ENCODE results near the gene TRPM3. TPM values are rescaled to one million over a fixed set of nuclear protein-coding genes. Genes with fewer than 3 reads are reported as not detected.

Gene TRPM3
- total RNA-seq (under 1 TPM; 0.84 to 0.89 TPM), polyA plus RNA-seq (under 1 TPM; 0.07 to 0.50 TPM)

GRCh38 chr9:71121275-71122021, at the start of gene TRPM3:
TRPM3 (minus strand) TSS chr9:71121621; CDS start chr9:71121354, 267 bp downstream.
- Histone ChIP-seq H3K36me3 (ENCODE audit: control insufficient read depth in 4 of 4, insufficient read depth in 3 of 4, low read depth in 1 of 4, low read length in 3 of 4) (no peaks in the 10 kb centered on the region), H3K9ac (ENCODE audit: low read depth in 1 of 2, low read length in 2 of 2) (no peak within 1 kb of the TSS), H3K4me1 (ENCODE audit: control insufficient read depth in 4 of 4, insufficient read depth in 4 of 4, low read length in 3 of 4) (peaks cover 0 to 11% (median 7%) of the 10 kb centered on the region in 4 donors), H3K4me3 (ENCODE audit: low read depth in 1 of 3, low read length in 3 of 3) (peak within 1 kb of the TSS in 2 of 3 donors; percentile 15 to 37), H3K27me3 (ENCODE audit: control insufficient read depth in 4 of 4, insufficient read depth in 4 of 4, low read length in 3 of 4) (no peaks in the 10 kb centered on the region), H3K9me3 (ENCODE audit: control insufficient read depth in 4 of 4, low read length in 3 of 4) (no peaks in the 10 kb centered on the region), H3K27ac (ENCODE audit: low read depth in 1 of 2, low read length in 2 of 2) (no peak within 1 kb of the TSS)
- DNase-seq (ENCODE audit: low spot score): no peak
- TF ChIP-seq ZBTB33 (IDR thresholded peaks at IDR 0.05) (no peak), ATF3 (IDR thresholded peaks at IDR 0.05) (no peak), HNF4G (IDR thresholded peaks at IDR 0.05) (no peak), YY1 (IDR thresholded peaks at IDR 0.05) (no peak), EGR1 (IDR thresholded peaks at IDR 0.05; ENCODE audit: low read depth in 2 of 2) (no peak)
- TF ChIP-seq, protein P1, sequence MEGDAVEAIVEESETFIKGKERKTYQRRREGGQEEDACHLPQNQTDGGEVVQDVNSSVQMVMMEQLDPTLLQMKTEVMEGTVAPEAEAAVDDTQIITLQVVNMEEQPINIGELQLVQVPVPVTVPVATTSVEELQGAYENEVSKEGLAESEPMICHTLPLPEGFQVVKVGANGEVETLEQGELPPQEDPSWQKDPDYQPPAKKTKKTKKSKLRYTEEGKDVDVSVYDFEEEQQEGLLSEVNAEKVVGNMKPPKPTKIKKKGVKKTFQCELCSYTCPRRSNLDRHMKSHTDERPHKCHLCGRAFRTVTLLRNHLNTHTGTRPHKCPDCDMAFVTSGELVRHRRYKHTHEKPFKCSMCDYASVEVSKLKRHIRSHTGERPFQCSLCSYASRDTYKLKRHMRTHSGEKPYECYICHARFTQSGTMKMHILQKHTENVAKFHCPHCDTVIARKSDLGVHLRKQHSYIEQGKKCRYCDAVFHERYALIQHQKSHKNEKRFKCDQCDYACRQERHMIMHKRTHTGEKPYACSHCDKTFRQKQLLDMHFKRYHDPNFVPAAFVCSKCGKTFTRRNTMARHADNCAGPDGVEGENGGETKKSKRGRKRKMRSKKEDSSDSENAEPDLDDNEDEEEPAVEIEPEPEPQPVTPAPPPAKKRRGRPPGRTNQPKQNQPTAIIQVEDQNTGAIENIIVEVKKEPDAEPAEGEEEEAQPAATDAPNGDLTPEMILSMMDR (IDR thresholded peaks at IDR 0.05; ENCODE audit: low read depth, low read length, missing input control): no peak
- WGBS: 8% methylated on average over 19 of the region's 19 CpGs

DNA sequence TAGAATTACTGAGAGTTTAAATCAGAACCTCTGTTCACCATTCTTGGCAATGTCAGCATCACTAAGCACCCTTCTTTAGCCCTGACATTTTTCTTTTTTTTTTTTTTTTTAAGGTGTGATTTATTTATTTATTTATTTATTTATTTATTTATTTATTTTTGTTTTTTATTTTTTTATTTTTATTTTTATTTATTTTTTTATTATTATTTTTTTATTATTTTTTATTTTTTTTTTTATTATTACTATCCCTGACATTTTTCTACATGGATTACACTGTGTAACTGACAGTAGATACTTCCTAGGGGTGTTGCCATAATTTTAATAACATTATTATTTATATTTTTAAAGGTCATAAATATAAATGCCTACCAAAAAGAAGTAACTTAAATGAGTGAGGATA, 47.0 kb upstream of the TRPM3 start:
- no peaks in the 10 kb centered on the region for H3K9me3 ChIP-seq (ENCODE audit: control insufficient read depth in 4 of 4, low read length in 3 of 4)
- no peaks in the 10 kb centered on the region for H3K4me1 ChIP-seq (ENCODE audit: control insufficient read depth in 4 of 4, insufficient read depth in 4 of 4, low read length in 3 of 4)
- H3K27ac ChIP-seq (ENCODE audit: low read depth in 1 of 2, low read length in 2 of 2): no peak overlapping the region
- H3K9ac ChIP-seq (ENCODE audit: low read depth in 1 of 2, low read length in 2 of 2): no peak overlapping the region
- no peak overlapping the region for H3K4me3 ChIP-seq (ENCODE audit: low read depth in 1 of 3, low read length in 3 of 3)
- no peaks in the 10 kb centered on the region for H3K36me3 ChIP-seq (ENCODE audit: control insufficient read depth in 4 of 4, insufficient read depth in 3 of 4, low read depth in 1 of 4, low read length in 3 of 4)
- no peaks in the 10 kb centered on the region for H3K27me3 ChIP-seq (ENCODE audit: control insufficient read depth in 4 of 4, insufficient read depth in 4 of 4, low read length in 3 of 4)
- TF ChIP-seq JUND (IDR thresholded peaks at IDR 0.05): no peak
- no peak for TF ChIP-seq GABPA (IDR thresholded peaks at IDR 0.05 in 1 of 2, conservative IDR thresholded peaks at IDR 0.05 in 1 of 2)
- no peak for TF ChIP-seq SP1 (IDR thresholded peaks at IDR 0.05)
- no peak for TF ChIP-seq MAX (IDR thresholded peaks at IDR 0.05)
- TF ChIP-seq RXRA (IDR thresholded peaks at IDR 0.05): no peak
- TF ChIP-seq, protein P1 (IDR thresholded peaks at IDR 0.05; ENCODE audit: low read depth, low read length, missing input control): no peak
- no peak for TF ChIP-seq HNF4G (IDR thresholded peaks at IDR 0.05)
- no peak for TF ChIP-seq FOXA1 (IDR thresholded peaks at IDR 0.05)
- TF ChIP-seq ZBTB33 (IDR thresholded peaks at IDR 0.05): no peak
- no peak for TF ChIP-seq YY1 (IDR thresholded peaks at IDR 0.05)
- no peak for TF ChIP-seq EGR1 (IDR thresholded peaks at IDR 0.05; ENCODE audit: low read depth in 2 of 2)
- TF ChIP-seq ATF3 (IDR thresholded peaks at IDR 0.05): no peak
- TF ChIP-seq HNF4A (conservative IDR thresholded peaks at IDR 0.05): no peak
- no peak for TF ChIP-seq REST (IDR thresholded peaks at IDR 0.05)
- DNase-seq (ENCODE audit: low spot score): no peak

Measured in liver (tissue), 9 donors.